Bronchial epithelial cell (primary cell): Measurements from ENCODE around the gene PREX1. TPM values are rescaled to one million over a fixed set of nuclear protein-coding genes. Genes with fewer than 3 reads are reported as not detected.

Source experiments
- DNase-seq: peaks from one replicate; pipeline ENCODE4 v3.0.0-alpha.2; 2010; ENCODE audit warnings: low read depth
- FAIRE-seq: peaks from 2 replicates; lab custom pipeline; 2011; peaks lifted over from hg19 to GRCh38; lab: Jason Lieb, UNC
- H3K27me3 ChIP-seq: 2 replicates; pipeline ENCODE4 v1.5.1; 2011; ENCODE audit warnings: low read length; ENCODE audit not compliant: control insufficient read depth, insufficient read depth
- H3K36me3 ChIP-seq: 2 replicates; pipeline ENCODE4 v1.5.1; 2011; ENCODE audit warnings: low read length; ENCODE audit not compliant: control insufficient read depth, insufficient read depth
- H3K4me3 ChIP-seq: 2 replicates; pipeline ENCODE4 v1.5.1; 2011; ENCODE audit warnings: mild to moderate bottlenecking, low read depth, low read length, control low read depth
- total RNA-seq: library from RNA; depleted of rRNA; stranded (reverse); fragments of >200 nt; gene quantifications from 2 replicates; pipeline ENCODE4 v1.2.1, GENCODE V29; 2014
- TF ChIP-seq, protein P1 (sequence below): IDR thresholded peaks from 2 replicates; pipeline ENCODE4 v1.5.1; 2011; ENCODE audit warnings: mild to moderate bottlenecking, moderate library complexity, low read length, control low read depth, inconsistent platforms; ENCODE audit not compliant: insufficient read depth, severe bottlenecking

Gene PREX1
- total RNA-seq, 1 donor from 2014 or later = under 0.01 TPM

DNA sequence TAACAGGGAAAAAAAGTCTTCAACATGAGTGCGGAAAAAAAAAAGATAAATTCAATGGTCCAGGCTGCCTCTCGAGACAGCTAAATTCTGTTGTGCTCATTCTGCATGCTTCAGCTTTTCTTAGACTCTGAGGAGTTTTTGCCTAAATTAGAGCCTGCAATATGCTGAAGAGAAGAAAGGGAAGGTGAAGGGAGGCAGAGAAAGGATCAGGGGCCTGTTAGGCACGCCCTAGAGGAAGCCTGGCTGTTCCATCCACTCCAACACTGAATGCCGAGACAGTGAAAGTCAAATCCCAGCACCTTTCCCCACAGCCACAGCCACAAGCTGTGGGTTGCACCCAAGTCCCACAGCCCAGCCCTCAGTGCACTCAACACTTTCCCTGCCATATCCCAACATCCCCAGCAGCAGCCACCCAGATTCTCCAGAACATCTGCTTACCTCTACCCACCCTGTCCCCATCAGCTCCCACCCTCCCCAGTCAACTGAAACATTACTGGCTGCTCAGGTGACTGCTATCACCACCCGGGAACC is 37.3 kb downstream of the PREX1 start:
- TF ChIP-seq, protein P1, sequence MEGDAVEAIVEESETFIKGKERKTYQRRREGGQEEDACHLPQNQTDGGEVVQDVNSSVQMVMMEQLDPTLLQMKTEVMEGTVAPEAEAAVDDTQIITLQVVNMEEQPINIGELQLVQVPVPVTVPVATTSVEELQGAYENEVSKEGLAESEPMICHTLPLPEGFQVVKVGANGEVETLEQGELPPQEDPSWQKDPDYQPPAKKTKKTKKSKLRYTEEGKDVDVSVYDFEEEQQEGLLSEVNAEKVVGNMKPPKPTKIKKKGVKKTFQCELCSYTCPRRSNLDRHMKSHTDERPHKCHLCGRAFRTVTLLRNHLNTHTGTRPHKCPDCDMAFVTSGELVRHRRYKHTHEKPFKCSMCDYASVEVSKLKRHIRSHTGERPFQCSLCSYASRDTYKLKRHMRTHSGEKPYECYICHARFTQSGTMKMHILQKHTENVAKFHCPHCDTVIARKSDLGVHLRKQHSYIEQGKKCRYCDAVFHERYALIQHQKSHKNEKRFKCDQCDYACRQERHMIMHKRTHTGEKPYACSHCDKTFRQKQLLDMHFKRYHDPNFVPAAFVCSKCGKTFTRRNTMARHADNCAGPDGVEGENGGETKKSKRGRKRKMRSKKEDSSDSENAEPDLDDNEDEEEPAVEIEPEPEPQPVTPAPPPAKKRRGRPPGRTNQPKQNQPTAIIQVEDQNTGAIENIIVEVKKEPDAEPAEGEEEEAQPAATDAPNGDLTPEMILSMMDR = no peak

DNA sequence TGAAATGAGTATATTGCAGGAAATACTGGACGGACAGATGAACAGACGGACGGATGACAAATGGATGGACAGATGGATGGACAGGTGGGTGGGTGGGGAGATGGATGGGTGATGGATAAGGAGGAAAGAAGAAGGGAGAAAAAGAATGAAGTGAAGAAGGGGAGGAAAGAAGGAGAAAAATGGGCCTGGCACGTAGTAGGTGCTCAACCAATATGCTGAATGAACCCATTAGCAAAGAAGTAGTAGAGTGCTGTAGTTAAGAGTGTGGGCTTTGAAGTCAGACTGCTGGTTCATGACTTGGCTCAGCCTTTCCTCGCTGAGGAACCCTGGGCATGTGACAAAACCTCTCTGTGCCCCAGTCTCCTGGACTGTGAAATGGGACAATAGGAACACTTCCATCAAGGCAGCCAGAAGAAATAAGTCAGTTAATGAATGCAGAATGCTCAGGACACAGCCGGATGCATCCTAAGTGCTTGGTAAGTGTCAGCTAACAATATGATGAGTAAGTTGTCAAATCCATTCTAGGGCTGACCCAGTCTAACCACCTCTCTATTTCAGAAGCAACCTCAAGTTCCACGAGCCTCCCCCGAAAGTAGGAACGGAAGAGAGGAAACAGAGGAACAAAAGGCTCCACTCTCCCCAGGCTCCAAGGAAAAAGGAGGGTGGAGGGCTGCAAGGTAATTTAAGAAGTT is 37.9 kb downstream of the PREX1 start:
- H3K4me3 ChIP-seq = no peak overlapping the region
- no peak for FAIRE-seq
- TF ChIP-seq, protein P1 = no peak
- no peak for DNase-seq
- peaks cover 4% of the 10 kb centered on the region for H3K27me3 ChIP-seq
- H3K36me3 ChIP-seq = no peaks in the 10 kb centered on the region

More for the DNA sequence above, 37.3 kb downstream of the PREX1 start:
- FAIRE-seq (no peak), DNase-seq (no peak)
- Histone ChIP-seq H3K27me3 (peaks cover 4% of the 10 kb centered on the region), H3K36me3 (no peaks in the 10 kb centered on the region), H3K4me3 (no peak overlapping the region)

DNA sequence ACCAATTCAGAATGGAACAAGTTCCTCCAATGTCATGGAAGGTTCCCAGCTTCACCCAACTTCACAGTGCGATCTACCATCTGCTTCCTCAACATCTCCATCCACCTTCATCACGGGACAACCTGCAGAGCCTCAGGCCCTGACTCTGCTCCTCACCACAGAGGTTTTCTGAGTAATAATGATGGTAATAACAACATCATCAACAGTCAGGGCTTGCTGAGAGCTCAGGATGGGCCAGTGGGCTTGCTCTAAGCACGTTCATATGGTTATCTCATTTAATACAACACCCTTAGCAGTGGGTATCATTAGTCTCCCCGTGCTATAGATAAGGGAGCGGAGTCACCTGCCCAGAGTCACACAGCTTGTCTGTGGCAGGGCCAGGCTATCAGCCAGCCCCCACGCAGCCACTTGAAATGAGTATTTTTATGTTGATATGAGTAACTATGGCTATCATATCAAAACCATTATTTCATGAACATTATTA is 38.6 kb downstream of the PREX1 start:
- DNase-seq (no peak), FAIRE-seq (no peak)
- H3K4me3 ChIP-seq = no peak overlapping the region
- H3K27me3 ChIP-seq = peaks cover 4% of the 10 kb centered on the region
- TF ChIP-seq, protein P1 = no peak
- H3K36me3 ChIP-seq = no peaks in the 10 kb centered on the region

DNA sequence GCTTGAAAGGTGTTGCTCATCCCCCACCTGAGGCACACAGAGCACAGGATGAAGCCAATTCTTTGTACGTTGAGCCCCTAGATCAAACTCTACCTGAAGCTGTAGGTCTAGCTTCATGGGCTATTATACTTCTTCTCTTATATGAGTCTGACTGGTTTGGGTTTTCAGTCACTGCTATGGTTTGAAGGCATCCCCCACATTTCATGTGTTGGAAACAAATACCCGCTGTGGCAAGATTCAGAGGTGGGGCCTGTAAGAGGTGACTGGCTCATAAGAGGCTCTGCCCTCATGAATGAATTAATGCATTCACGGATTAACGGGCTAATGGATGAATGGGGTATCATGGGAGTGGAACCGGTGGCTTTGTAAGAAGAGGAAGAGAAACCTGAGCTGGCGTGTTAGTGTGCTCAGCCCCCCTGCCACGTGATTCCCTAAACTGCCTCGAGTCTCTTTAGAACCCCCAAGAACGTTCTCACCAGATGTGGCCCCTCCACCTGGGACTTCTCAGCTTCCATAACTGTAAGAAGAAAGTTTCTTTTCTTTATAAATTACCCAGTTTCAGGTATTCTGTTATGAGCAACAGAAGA is 39.2 kb downstream of the PREX1 start:
- peak; percentile 36 for FAIRE-seq
- peaks cover 4% of the 10 kb centered on the region for H3K27me3 ChIP-seq
- DNase-seq = no peak
- no peak overlapping the region for H3K4me3 ChIP-seq
- TF ChIP-seq, protein P1 = no peak
- no peaks in the 10 kb centered on the region for H3K36me3 ChIP-seq

DNA sequence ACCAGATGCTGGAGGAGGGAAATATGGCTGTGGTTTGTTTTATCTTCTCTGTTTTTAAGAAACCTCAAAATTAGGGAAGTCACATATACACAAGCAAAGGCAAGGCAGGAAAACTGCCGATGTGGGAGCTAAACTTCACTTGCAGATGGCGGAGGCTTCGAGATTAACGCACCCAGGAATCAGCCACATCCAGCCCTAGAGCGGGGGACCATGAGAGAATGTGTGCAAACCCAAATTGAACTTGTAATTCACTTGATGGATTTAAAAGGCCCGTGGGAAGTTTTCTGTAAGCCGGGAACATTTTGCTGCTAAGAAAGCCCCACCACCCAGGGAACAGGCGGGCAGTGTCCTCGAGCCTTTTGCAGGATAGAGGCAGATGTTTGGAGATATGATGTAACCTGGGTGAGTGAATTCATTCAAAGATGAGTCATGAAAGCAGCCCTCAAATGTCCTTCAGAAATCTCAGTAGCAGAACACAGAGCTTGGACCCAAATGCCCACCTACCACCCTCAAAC is 39.9 kb downstream of the PREX1 start:
- H3K36me3 ChIP-seq = no peaks in the 10 kb centered on the region
- FAIRE-seq (no peak), DNase-seq (peak; percentile 15)
- no peak overlapping the region for H3K4me3 ChIP-seq
- TF ChIP-seq, protein P1 = no peak
- H3K27me3 ChIP-seq = peaks cover 4% of the 10 kb centered on the region
